Right cardiac atrium (tissue), 5 donors: Measurements from ENCODE around the gene FHOD3. TPM values are rescaled to one million over a fixed set of nuclear protein-coding genes. Genes with fewer than 3 reads are reported as not detected.

Experiments
- ATAC-seq, 2 donors: fragments of 200-7000 bp; cut with Tn5 transposase; one replicate each; pipeline versions ENCODE4 v1.8.0 to v1.9.1; 2020; ENCODE audit warnings: moderate library complexity in 2 of 2, mild to moderate bottlenecking in 1 of 2
- DNase-seq, 3 donors: peaks; one replicate each; pipeline ENCODE4 v3.0.0-alpha.2; 2020
- H3K27ac ChIP-seq: one replicate; pipeline ENCODE4 v1.5.1; 2013; ENCODE audit warnings: mild to moderate bottlenecking, low read length, control low read depth, moderate library complexity
- H3K27me3 ChIP-seq: one replicate; pipeline ENCODE4 v1.6.1; 2013; ENCODE audit not compliant: control insufficient read depth, insufficient read depth
- H3K4me1 ChIP-seq: one replicate; pipeline ENCODE4 v1.6.1; 2013; ENCODE audit warnings: low read length; ENCODE audit not compliant: control insufficient read depth, insufficient read depth
- H3K4me3 ChIP-seq: one replicate; pipeline ENCODE4 v1.5.1; 2013; ENCODE audit warnings: low read length, control low read depth
- H3K9me3 ChIP-seq: one replicate; pipeline ENCODE4 v1.6.1; 2013; ENCODE audit warnings: low read length; ENCODE audit not compliant: control insufficient read depth
- WGBS: extraction: QIAGEN DNeasy Blood & Tissue Kit; methylation state at CpG from one replicate; pipeline ENCODE4 v1.1.7; 2013; 5-methylcytosine and 5-hydroxymethylcytosine counted together
- intact Hi-C, 4 donors: fragments of 100-400 bp; cut with DNase I; formaldehyde crosslinking; loops; one replicate each; pipeline versions ENCODE4 v1.11.0 to v1.14.0; 2022 to 2023
- polyA plus RNA-seq: library from polyadenylated mRNA; stranded (reverse); fragments of 200-250 nt; gene quantifications from one replicate; pipeline ENCODE4 v1.2.3, GENCODE V29; 2013
- total RNA-seq, 4 donors: library from RNA; stranded (reverse); fragmentation: NEBNext Ultra II Directional; extraction: Animal tissue kit (Norgen Biotek cat#: 25700); gene quantifications; one replicate each; pipeline ENCODE4 v1.2.1, GENCODE V29; 2021
- donor health status: healthy with polysubstance abuse.
- donor health status: DM: no; HTN: yes; CAD: no.
- donor health status: DM: no; HTN: no; CAD: no.
- donor health status: DM: no; HTN: yes; CAD: no; lungs with severe emphysema.
- donor health status: DM: yes; HTN: yes; CAD: no.

The FHOD3 gene
- total and polyA plus RNA-seq, 5 donors: 118 to 157 (median 138) TPM

DNA sequence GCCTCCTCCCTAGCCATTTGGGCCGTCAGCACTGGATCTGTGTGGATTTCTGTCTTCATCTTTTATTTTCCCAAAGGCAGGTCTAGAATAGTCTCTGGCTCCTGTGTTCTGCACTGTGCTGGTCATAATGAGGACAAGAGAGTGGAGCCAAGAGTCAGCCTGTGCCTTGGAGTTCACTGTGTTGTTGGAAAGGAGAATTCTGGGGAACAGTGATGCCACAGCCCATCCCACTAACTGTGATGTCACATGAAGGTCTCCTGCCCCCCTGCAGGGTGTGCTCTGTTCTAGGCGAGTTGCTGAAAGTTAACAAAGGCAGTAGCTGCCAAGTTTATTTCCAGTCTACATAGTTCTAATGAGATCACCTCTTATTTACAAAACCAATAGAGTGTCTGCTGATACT is 282.8 kb downstream of the FHOD3 start:
- DNase-seq: peak in 1 of 3 donors; percentile 70
- H3K27ac ChIP-seq: peak overlapping the region; percentile 87
- 43% methylated on average over 2 of the region's 2 CpGs for WGBS
- H3K27me3 ChIP-seq: no peaks in the 10 kb centered on the region
- intact Hi-C loops: no loop called here
- H3K9me3 ChIP-seq: no peaks in the 10 kb centered on the region
- no peaks in the 10 kb centered on the region for H3K4me1 ChIP-seq
- H3K4me3 ChIP-seq: no peak overlapping the region
- ATAC-seq: peak; percentile 72 to 93

DNA sequence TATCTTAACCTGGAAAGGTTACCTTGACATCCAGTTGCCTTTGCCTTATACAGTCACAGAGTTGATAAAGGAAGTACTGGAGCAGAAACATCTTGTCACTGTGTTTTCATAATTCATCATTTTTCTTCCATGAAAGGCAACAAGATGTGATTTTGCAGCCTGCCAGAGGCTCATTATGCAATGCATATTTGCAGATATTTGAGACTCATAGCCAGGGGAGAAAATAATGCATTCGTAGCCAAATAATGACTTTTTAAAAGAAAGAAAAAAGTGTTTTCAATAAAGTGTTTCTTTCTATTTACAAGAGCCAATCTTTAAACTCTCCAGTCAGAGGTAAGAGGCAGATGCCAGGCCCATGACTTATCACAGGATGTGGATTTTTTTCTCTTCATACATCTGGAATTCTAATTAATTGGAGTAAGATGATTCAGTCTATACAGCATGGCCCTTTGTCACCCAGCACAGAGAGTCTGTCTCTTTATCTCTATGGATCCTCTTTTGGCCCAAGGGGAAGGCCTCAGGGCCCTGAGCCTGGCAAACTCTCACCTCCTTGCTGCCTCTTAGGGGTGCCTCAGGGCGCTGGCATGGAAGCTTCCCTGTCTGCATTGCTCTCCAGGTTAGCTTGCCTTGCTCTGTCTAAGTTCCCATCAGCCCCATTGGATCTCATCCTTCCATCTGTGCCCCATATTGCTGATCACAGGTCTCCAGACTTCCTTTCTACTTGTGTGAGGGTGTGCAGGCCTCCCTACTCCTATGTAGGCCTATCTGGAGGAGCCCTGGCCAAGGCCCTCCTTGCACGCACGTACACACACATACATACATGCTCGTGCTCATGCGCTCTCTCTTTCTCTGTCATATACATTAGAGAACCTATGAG is 283.6 kb downstream of the FHOD3 start:
- WGBS: 85% methylated on average over 6 of the region's 6 CpGs
- intact Hi-C loops: no loop called here
- Histone ChIP-seq H3K27ac (peak overlapping the region; percentile 30), H3K27me3 (no peaks in the 10 kb centered on the region), H3K9me3 (no peaks in the 10 kb centered on the region), H3K4me3 (no peak overlapping the region), H3K4me1 (no peaks in the 10 kb centered on the region)
- ATAC-seq (peak in 1 of 2 donors; percentile 53), DNase-seq (no peak)

DNA sequence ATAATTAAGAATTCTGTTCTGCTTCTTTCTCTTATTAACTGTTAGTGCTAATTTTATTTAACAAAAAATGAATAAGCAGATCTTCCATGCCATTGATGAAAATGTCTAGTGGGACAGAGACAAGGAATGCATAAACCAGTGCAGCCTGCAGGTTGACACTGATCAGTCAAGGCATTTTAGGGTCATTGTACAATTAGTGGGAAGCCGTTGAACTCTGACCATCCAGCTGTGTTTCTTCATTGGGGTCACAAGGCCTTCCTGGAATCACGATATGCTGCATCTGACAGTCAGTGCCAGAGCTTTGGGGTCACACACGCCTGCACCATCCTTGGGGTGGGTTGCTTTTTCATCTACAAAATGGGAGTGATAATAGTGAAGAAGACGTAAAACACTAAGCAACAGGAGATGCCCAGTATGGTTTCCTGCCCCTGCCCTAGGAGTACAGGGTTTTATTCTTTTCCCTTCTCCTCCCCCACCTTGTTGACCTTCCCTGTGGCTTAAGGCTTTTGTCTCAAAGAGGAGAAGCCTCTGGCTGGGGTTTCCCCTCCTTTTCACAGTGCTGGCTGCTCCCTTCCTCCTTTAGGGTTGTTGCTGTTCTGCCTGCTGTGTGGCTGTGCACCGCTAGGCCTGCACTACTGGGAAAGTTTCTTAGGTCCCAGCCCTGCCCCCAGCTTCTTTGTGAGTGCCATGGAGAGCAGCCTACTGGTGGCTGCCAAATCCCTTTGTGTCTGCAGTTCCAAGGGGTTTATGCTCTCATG is 285.7 kb downstream of the FHOD3 start:
- H3K27ac ChIP-seq: no peak overlapping the region
- H3K4me1 ChIP-seq: no peaks in the 10 kb centered on the region
- intact Hi-C loops: no loop called here
- DNase-seq (no peak), ATAC-seq (no peak)
- 64% methylated on average over 5 of the region's 5 CpGs for WGBS
- no peaks in the 10 kb centered on the region for H3K27me3 ChIP-seq
- no peaks in the 10 kb centered on the region for H3K9me3 ChIP-seq
- H3K4me3 ChIP-seq: no peak overlapping the region

DNA sequence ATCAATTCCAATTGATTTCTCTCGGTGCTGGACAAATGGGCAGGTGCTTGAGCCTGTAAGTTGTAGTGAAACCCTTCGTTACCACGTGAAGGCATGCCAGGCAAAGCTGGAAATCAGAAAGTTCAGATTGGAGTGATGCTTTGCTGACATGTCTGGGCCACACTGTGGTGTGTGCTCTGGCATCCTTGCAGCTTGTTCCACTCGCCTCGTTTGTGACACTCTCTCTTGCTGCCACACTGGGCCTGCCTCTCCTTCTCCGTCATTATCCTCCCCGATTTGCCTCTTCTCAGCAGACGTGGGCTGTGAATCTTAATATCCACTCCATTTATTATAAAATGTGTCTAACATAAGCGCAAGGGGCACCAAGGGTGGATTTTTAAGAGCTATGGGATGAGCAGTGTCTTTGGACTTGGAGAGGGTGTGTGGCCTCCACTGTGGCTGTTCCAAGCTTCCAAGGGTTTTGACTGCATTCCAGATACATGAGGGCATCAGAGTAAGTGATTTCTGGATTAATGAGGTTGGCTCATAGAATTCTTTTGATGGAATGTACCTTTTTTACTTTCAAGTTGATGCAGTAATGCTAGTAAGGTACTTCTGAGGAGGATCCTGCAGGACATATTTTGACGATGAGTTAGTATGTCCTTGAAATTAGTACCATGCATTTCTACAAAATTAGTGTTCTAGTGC is 292.5 kb downstream of the FHOD3 start:
- DNase-seq (no peak), ATAC-seq (peak in 1 of 2 donors; percentile 22)
- Histone ChIP-seq H3K27me3 (no peaks in the 10 kb centered on the region), H3K4me3 (no peak overlapping the region), H3K27ac (no peak overlapping the region), H3K9me3 (no peaks in the 10 kb centered on the region), H3K4me1 (no peaks in the 10 kb centered on the region)
- WGBS: 68% methylated on average over 10 of the region's 10 CpGs
- intact Hi-C loops: no loop called here

DNA sequence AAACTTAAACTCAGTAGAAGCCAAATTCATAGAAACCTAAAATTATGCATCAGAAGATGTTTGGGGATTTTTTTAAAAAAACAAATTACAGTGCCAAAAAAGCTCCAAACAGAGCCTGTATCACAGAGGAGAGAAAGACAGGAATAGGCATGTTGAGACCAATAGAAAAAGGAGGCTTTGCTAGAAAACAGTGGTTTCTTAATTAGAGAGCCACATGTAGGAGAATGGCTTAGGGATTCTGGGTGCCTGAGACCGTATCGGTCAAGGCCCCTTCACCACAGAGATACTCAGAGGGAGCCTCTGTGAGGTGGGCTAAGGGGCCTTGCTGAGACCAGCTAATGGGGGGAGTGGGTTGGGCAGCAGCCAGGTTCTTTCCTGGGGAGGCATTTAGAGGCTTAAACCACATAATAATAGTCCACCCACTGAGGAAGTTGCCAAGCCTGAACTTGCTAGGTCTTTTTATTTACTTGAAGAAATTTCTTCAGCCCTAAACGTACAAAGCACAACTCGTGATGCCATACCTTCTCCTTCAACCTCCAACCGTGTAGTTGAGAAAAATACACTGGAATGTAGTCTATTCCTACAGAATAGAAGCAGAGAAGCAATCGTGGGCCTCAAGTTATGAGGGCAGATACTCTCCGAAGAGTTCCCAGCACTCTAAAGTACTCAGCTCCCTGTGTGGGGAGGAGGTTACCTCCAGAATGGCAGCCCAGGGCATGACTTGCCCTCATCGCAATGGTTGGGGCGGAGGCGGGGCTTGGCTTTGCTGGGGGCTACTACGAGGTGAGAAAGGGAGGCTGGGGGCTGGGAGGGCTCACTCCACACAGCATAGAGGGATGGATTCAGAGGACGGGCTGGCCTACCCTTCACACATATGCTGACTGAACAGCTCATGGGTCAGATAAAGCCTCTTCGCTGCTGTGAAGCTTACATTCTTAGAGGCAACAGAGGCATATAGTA is 293.4 kb downstream of the FHOD3 start:
- 80% methylated on average over 13 of the region's 13 CpGs for WGBS
- intact Hi-C loops: no loop called here
- H3K27me3 ChIP-seq: no peaks in the 10 kb centered on the region
- H3K4me3 ChIP-seq: no peak overlapping the region
- no peak overlapping the region for H3K27ac ChIP-seq
- H3K9me3 ChIP-seq: no peaks in the 10 kb centered on the region
- DNase-seq: no peak
- no peak for ATAC-seq
- no peaks in the 10 kb centered on the region for H3K4me1 ChIP-seq

DNA sequence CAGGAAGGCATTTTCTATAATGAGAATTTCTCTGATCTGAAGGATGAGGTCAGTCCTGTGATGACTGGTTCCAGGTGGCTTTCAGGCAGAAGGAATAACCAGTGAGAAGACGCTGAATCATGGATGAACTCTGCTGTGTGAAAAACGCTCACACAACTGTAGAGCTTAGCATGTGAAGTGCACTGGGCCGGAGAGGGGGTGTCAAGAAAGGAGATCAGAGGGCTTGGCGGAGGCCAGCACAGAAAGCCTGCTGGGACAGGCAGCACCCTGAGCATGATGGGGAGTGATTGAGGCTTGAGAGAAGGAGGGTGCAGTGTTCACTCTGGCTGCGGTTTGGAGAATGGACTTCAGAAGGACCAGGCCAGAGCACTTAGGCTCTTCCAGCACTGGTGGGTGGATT is 294.8 kb downstream of the FHOD3 start:
- WGBS: 85% methylated on average over 5 of the region's 5 CpGs
- Histone ChIP-seq H3K27ac (no peak overlapping the region), H3K4me1 (no peaks in the 10 kb centered on the region)

DNA sequence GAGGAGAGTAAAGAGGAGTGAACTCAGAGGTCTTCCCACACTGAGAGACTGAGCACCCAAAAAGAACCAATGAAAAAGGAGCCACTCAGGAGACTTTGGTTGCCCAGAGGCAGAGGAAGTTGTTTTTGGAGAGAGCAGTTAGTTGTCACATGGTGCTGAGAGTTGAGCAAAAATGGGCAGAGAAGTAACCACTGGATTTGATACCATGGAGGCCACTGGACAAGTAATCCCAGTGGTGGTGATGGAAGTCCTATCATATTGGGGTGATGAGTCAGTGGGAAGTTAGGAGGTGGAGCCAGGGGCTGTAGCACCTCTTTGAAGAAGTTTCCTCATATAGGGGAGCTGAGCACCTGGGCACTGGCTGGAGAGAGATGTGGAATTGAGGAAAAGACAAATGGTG is 295.5 kb downstream of the FHOD3 start:
- Histone ChIP-seq H3K27me3 (no peaks in the 10 kb centered on the region), H3K4me1 (no peaks in the 10 kb centered on the region), H3K4me3 (no peak overlapping the region), H3K9me3 (no peaks in the 10 kb centered on the region), H3K27ac (no peak overlapping the region)
- ATAC-seq: no peak
- no peak for DNase-seq
- intact Hi-C loops: no loop called here

More for the DNA sequence above, 294.8 kb downstream of the FHOD3 start:
- no peak for ATAC-seq
- no peaks in the 10 kb centered on the region for H3K27me3 ChIP-seq
- intact Hi-C loops: no loop called here
- no peak overlapping the region for H3K4me3 ChIP-seq
- DNase-seq: no peak
- no peaks in the 10 kb centered on the region for H3K9me3 ChIP-seq

DNA sequence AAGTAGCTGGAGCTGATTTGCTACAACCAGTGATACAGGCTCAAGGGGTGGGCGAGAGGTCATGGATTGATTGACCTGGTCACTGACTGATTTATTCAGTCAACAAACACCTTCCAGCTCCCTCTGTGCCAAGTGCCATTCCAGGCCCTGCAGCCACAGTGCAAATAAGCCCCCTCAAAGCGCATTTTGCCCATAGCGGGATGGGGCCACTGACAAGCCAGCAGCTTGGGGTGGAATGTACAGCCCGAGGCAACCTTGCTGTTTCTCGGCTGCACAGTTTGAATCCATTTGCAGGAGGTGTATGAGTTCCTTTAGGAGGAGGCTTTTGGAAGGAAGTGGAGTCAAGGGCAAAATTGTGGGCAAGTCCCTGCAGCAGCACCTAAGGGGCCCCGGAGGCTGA is 296.1 kb downstream of the FHOD3 start:
- ATAC-seq: no peak
- intact Hi-C loops: no loop called here
- WGBS: 91% methylated on average over 6 of the region's 6 CpGs

DNA sequence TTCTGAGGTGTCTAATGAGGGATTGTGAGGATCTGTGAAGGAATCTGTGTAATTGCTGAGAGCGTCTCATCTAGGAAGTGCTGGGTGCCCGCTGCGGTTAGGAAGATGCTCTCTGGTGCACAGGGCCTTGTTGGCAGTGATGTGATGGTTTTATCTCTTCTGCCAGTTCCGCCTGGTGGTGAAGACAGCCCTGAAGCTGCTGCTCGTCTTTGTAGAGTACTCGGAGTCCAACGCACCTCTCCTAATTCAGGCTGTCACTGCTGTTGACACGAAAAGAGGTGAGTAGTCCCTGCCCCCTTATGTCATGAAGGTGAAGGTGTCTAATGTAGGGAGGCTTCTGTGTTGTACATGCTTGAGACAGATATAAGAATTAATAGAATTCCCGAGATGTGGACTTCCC is 297.1 kb downstream of the FHOD3 start:
- Histone ChIP-seq H3K4me1 (no peaks in the 10 kb centered on the region), H3K27me3 (no peaks in the 10 kb centered on the region), H3K9me3 (no peaks in the 10 kb centered on the region), H3K4me3 (no peak overlapping the region), H3K27ac (no peak overlapping the region)
- DNase-seq (peak in 1 of 3 donors; percentile 52), ATAC-seq (peak; percentile 50 to 73)
- intact Hi-C loops: no loop called here
- 62% methylated on average over 9 of the region's 9 CpGs for WGBS

More for the DNA sequence above, 296.1 kb downstream of the FHOD3 start:
- DNase-seq: no peak
- no peak overlapping the region for H3K27ac ChIP-seq
- no peak overlapping the region for H3K4me3 ChIP-seq
- no peaks in the 10 kb centered on the region for H3K4me1 ChIP-seq
- no peaks in the 10 kb centered on the region for H3K27me3 ChIP-seq
- H3K9me3 ChIP-seq: no peaks in the 10 kb centered on the region

DNA sequence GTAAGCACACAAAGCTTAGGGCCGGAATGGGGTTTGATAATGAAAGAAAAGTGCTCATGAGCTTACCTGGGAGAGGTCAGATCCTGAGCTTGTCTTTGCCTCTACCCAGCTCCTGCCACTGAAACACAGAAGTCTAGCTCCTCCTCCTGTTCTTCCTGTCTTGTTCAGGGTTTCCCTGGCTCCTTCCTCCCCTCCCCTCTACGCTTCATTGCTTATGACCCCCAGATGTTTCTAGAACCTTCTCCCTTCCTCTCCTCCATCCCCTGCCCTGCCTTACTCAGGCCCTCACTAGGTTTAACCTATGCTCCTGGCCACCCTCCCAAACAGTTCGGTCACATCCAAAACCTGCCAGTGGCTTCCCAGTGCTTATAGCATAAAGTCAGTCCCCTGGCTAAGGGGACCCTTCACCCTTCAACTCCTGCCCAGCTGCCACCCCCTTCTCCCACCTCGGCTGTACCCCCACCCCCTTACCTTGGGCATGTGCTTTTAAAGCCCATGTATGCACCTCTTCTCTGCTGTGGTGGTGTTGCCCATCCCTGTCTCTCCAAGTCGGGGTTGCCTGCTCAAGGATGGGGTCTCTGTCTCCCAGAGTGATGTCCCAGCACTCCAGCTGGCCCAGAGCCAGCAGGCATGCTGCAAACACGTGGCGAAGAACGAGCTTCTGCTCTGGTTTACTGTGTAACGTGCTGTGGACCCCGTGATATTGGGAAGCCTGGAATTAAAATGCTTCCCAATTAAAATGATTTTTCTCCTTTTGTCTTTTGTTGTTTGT is 297.7 kb downstream of the FHOD3 start:
- Histone ChIP-seq H3K27ac (no peak overlapping the region), H3K4me3 (no peak overlapping the region), H3K4me1 (no peaks in the 10 kb centered on the region), H3K27me3 (no peaks in the 10 kb centered on the region), H3K9me3 (no peaks in the 10 kb centered on the region)
- ATAC-seq: no peak
- intact Hi-C loops: no loop called here
- DNase-seq: peak in 1 of 3 donors; percentile 60
- WGBS: 52% methylated on average over 10 of the region's 10 CpGs
